ENCODE results near the gene SIAH3.

DNA sequence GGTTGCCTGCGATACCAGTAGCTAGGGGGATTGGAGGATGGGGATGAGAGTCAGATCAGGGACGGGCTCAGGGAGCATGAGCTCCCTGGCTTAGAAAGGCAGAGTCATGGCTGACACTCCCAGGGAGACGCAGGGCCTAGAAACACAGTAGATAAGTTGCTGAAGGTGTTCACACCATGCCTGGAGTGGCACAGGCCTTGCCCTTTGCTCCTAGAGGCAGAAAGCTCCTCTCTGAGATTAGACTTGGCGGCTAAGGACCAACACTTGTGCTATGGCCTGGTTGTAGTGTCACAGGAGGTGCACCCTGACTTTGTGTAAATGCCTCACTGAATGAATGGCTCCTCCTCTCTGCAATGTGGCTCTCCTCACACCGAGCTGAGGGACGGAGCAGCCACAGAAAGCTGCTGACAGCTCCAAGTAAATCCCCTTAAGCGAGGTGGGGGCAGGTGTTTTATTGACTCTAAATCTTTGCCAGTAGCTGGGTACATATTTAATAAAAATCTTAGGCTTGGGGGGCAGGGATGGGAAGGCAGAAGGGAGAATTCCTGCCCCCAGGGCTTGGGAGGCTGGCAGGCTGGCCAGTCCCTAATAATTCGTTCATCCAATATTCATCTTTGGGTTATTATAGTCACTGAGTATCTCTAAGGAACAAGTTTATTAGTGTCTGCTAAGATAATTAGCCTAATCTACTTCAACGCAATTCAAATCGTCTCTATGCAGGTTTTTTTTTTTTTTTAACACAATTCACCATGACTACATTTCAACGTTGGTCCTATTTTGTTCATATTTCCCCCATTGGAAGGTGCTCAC is 54.9 kb downstream of the SIAH3 start:
- TF ChIP-seq, protein P1, sequence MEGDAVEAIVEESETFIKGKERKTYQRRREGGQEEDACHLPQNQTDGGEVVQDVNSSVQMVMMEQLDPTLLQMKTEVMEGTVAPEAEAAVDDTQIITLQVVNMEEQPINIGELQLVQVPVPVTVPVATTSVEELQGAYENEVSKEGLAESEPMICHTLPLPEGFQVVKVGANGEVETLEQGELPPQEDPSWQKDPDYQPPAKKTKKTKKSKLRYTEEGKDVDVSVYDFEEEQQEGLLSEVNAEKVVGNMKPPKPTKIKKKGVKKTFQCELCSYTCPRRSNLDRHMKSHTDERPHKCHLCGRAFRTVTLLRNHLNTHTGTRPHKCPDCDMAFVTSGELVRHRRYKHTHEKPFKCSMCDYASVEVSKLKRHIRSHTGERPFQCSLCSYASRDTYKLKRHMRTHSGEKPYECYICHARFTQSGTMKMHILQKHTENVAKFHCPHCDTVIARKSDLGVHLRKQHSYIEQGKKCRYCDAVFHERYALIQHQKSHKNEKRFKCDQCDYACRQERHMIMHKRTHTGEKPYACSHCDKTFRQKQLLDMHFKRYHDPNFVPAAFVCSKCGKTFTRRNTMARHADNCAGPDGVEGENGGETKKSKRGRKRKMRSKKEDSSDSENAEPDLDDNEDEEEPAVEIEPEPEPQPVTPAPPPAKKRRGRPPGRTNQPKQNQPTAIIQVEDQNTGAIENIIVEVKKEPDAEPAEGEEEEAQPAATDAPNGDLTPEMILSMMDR (IDR thresholded peaks at IDR 0.05): no peak
- TF ChIP-seq POLR2A (IDR thresholded peaks at IDR 0.05): no peak

All from right lobe of liver (tissue), 4 donors.